ENCODE results near the gene PRPF40B.
A peak's percentile ranks its signal among the peaks of the same experiment; 100 is the strongest.

The PRPF40B gene

GRCh38 chr12:49667325-49668090, 44.1 kb downstream of the PRPF40B start:
- H3K27ac ChIP-seq (ENCODE audit: low read depth, low read length) = no peak overlapping the region
- no peak overlapping the region for H3K4me3 ChIP-seq (ENCODE audit: low read depth in 1 of 2, low read length in 2 of 2)
- H3K9me3 ChIP-seq (ENCODE audit: control insufficient read depth in 1 of 2, low read length in 2 of 2) = no peaks in the 10 kb centered on the region
- H3K27me3 ChIP-seq (ENCODE audit: control insufficient read depth in 1 of 2, insufficient read depth in 2 of 2, low read length in 2 of 2) = no peaks in the 10 kb centered on the region
- H3K36me3 ChIP-seq (ENCODE audit: control insufficient read depth in 1 of 2, insufficient read depth in 2 of 2, low read length in 2 of 2) = no peaks in the 10 kb centered on the region
- peaks cover 44 to 57% of the 10 kb centered on the region in 2 donors for H3K4me1 ChIP-seq (ENCODE audit: control insufficient read depth in 1 of 2, insufficient read depth in 2 of 2, low read length in 2 of 2)
- no peak overlapping the region for H3K9ac ChIP-seq (ENCODE audit: low read depth in 1 of 2, low read length in 2 of 2)

GRCh38 chr12:49669796-49670195, 46.4 kb downstream of the PRPF40B start:
- Histone ChIP-seq H3K9ac (ENCODE audit: low read depth in 1 of 2, low read length in 2 of 2) (no peak overlapping the region), H3K27ac (ENCODE audit: low read depth, low read length) (no peak overlapping the region), H3K9me3 (ENCODE audit: control insufficient read depth in 1 of 2, low read length in 2 of 2) (no peaks in the 10 kb centered on the region), H3K27me3 (ENCODE audit: control insufficient read depth in 1 of 2, insufficient read depth in 2 of 2, low read length in 2 of 2) (no peaks in the 10 kb centered on the region), H3K4me3 (ENCODE audit: low read depth in 1 of 2, low read length in 2 of 2) (no peak overlapping the region), H3K4me1 (ENCODE audit: control insufficient read depth in 1 of 2, insufficient read depth in 2 of 2, low read length in 2 of 2) (peaks cover 47 to 54% of the 10 kb centered on the region in 2 donors), H3K36me3 (ENCODE audit: control insufficient read depth in 1 of 2, insufficient read depth in 2 of 2, low read length in 2 of 2) (no peaks in the 10 kb centered on the region)

- no peaks in the 10 kb centered on the region for H3K27me3 ChIP-seq (ENCODE audit: control insufficient read depth in 1 of 2, insufficient read depth in 2 of 2, low read length in 2 of 2)
- H3K9me3 ChIP-seq (ENCODE audit: control insufficient read depth in 1 of 2, low read length in 2 of 2) = no peaks in the 10 kb centered on the region
- H3K36me3 ChIP-seq (ENCODE audit: control insufficient read depth in 1 of 2, insufficient read depth in 2 of 2, low read length in 2 of 2) = no peaks in the 10 kb centered on the region
- H3K4me1 ChIP-seq (ENCODE audit: control insufficient read depth in 1 of 2, insufficient read depth in 2 of 2, low read length in 2 of 2) = peaks cover 44 to 48% of the 10 kb centered on the region in 2 donors
- H3K9ac ChIP-seq (ENCODE audit: low read depth in 1 of 2, low read length in 2 of 2) = peak overlapping the region in 1 of 2 donors; percentile 1
- peak overlapping the region in 1 of 2 donors; percentile 23 for H3K4me3 ChIP-seq (ENCODE audit: low read depth in 1 of 2, low read length in 2 of 2)
- peak overlapping the region; percentile 53 for H3K27ac ChIP-seq (ENCODE audit: low read depth, low read length)
Measured at GRCh38 chr12:49671031-49671765, 47.8 kb downstream of the PRPF40B start.

- no peaks in the 10 kb centered on the region for H3K27me3 ChIP-seq (ENCODE audit: control insufficient read depth in 1 of 2, insufficient read depth in 2 of 2, low read length in 2 of 2)
- no peaks in the 10 kb centered on the region for H3K36me3 ChIP-seq (ENCODE audit: control insufficient read depth in 1 of 2, insufficient read depth in 2 of 2, low read length in 2 of 2)
- peak overlapping the region in 1 of 2 donors; percentile 10 for H3K9ac ChIP-seq (ENCODE audit: low read depth in 1 of 2, low read length in 2 of 2)
- H3K27ac ChIP-seq (ENCODE audit: low read depth, low read length) = peak overlapping the region; percentile 71
- peaks cover 44 to 48% of the 10 kb centered on the region in 2 donors for H3K4me1 ChIP-seq (ENCODE audit: control insufficient read depth in 1 of 2, insufficient read depth in 2 of 2, low read length in 2 of 2)
- peak overlapping the region in 1 of 2 donors; percentile 25 for H3K4me3 ChIP-seq (ENCODE audit: low read depth in 1 of 2, low read length in 2 of 2)
- H3K9me3 ChIP-seq (ENCODE audit: control insufficient read depth in 1 of 2, low read length in 2 of 2) = no peaks in the 10 kb centered on the region
Measured at GRCh38 chr12:49672301-49673217, 49.2 kb downstream of the PRPF40B start.

- Histone ChIP-seq H3K36me3 (ENCODE audit: control insufficient read depth in 1 of 2, insufficient read depth in 2 of 2, low read length in 2 of 2) (no peaks in the 10 kb centered on the region), H3K4me3 (ENCODE audit: low read depth in 1 of 2, low read length in 2 of 2) (peak overlapping the region in 1 of 2 donors; percentile 13), H3K4me1 (ENCODE audit: control insufficient read depth in 1 of 2, insufficient read depth in 2 of 2, low read length in 2 of 2) (peaks cover 44 to 48% of the 10 kb centered on the region in 2 donors), H3K9ac (ENCODE audit: low read depth in 1 of 2, low read length in 2 of 2) (peak overlapping the region; percentile 38 to 44), H3K27me3 (ENCODE audit: control insufficient read depth in 1 of 2, insufficient read depth in 2 of 2, low read length in 2 of 2) (no peaks in the 10 kb centered on the region), H3K9me3 (ENCODE audit: control insufficient read depth in 1 of 2, low read length in 2 of 2) (no peaks in the 10 kb centered on the region), H3K27ac (ENCODE audit: low read depth, low read length) (peak overlapping the region; percentile 76)
Measured at GRCh38 chr12:49673446-49674317, 50.3 kb downstream of the PRPF40B start.

GRCh38 chr12:49674318-49674981, 51.1 kb downstream of the PRPF40B start:
- peak overlapping the region in 1 of 2 donors; percentile 38 for H3K9ac ChIP-seq (ENCODE audit: low read depth in 1 of 2, low read length in 2 of 2)
- H3K27me3 ChIP-seq (ENCODE audit: control insufficient read depth in 1 of 2, insufficient read depth in 2 of 2, low read length in 2 of 2) = no peaks in the 10 kb centered on the region
- no peaks in the 10 kb centered on the region for H3K9me3 ChIP-seq (ENCODE audit: control insufficient read depth in 1 of 2, low read length in 2 of 2)
- no peak overlapping the region for H3K4me3 ChIP-seq (ENCODE audit: low read depth in 1 of 2, low read length in 2 of 2)
- H3K36me3 ChIP-seq (ENCODE audit: control insufficient read depth in 1 of 2, insufficient read depth in 2 of 2, low read length in 2 of 2) = no peaks in the 10 kb centered on the region
- H3K4me1 ChIP-seq (ENCODE audit: control insufficient read depth in 1 of 2, insufficient read depth in 2 of 2, low read length in 2 of 2) = peaks cover 44 to 48% of the 10 kb centered on the region in 2 donors
- H3K27ac ChIP-seq (ENCODE audit: low read depth, low read length) = peak overlapping the region; percentile 76

GRCh38 chr12:49675137-49675536, 51.8 kb downstream of the PRPF40B start:
- H3K4me3 ChIP-seq (ENCODE audit: low read depth in 1 of 2, low read length in 2 of 2) = no peak overlapping the region
- H3K4me1 ChIP-seq (ENCODE audit: control insufficient read depth in 1 of 2, insufficient read depth in 2 of 2, low read length in 2 of 2) = peaks cover 41 to 48% of the 10 kb centered on the region in 2 donors
- no peak overlapping the region for H3K9ac ChIP-seq (ENCODE audit: low read depth in 1 of 2, low read length in 2 of 2)
- H3K36me3 ChIP-seq (ENCODE audit: control insufficient read depth in 1 of 2, insufficient read depth in 2 of 2, low read length in 2 of 2) = no peaks in the 10 kb centered on the region
- no peaks in the 10 kb centered on the region for H3K27me3 ChIP-seq (ENCODE audit: control insufficient read depth in 1 of 2, insufficient read depth in 2 of 2, low read length in 2 of 2)
- no peak overlapping the region for H3K27ac ChIP-seq (ENCODE audit: low read depth, low read length)
- H3K9me3 ChIP-seq (ENCODE audit: control insufficient read depth in 1 of 2, low read length in 2 of 2) = no peaks in the 10 kb centered on the region

- Histone ChIP-seq H3K27ac (ENCODE audit: low read depth, low read length) (no peak overlapping the region), H3K9me3 (ENCODE audit: control insufficient read depth in 1 of 2, low read length in 2 of 2) (no peaks in the 10 kb centered on the region), H3K9ac (ENCODE audit: low read depth in 1 of 2, low read length in 2 of 2) (no peak overlapping the region), H3K4me1 (ENCODE audit: control insufficient read depth in 1 of 2, insufficient read depth in 2 of 2, low read length in 2 of 2) (peaks cover 8 to 16% of the 10 kb centered on the region in 2 donors), H3K4me3 (ENCODE audit: low read depth in 1 of 2, low read length in 2 of 2) (no peak overlapping the region), H3K36me3 (ENCODE audit: control insufficient read depth in 1 of 2, insufficient read depth in 2 of 2, low read length in 2 of 2) (no peaks in the 10 kb centered on the region), H3K27me3 (ENCODE audit: control insufficient read depth in 1 of 2, insufficient read depth in 2 of 2, low read length in 2 of 2) (no peaks in the 10 kb centered on the region)
Measured at GRCh38 chr12:49678711-49679110, 55.4 kb downstream of the PRPF40B start.

GRCh38 chr12:49680075-49680474, 56.7 kb downstream of the PRPF40B start:
- H3K27ac ChIP-seq (ENCODE audit: low read depth, low read length) = no peak overlapping the region
- no peak overlapping the region for H3K4me3 ChIP-seq (ENCODE audit: low read depth in 1 of 2, low read length in 2 of 2)
- no peak overlapping the region for H3K9ac ChIP-seq (ENCODE audit: low read depth in 1 of 2, low read length in 2 of 2)
- no peaks in the 10 kb centered on the region for H3K27me3 ChIP-seq (ENCODE audit: control insufficient read depth in 1 of 2, insufficient read depth in 2 of 2, low read length in 2 of 2)
- H3K4me1 ChIP-seq (ENCODE audit: control insufficient read depth in 1 of 2, insufficient read depth in 2 of 2, low read length in 2 of 2) = peaks cover 0 to 10% of the 10 kb centered on the region in 2 donors
- no peaks in the 10 kb centered on the region for H3K9me3 ChIP-seq (ENCODE audit: control insufficient read depth in 1 of 2, low read length in 2 of 2)
- H3K36me3 ChIP-seq (ENCODE audit: control insufficient read depth in 1 of 2, insufficient read depth in 2 of 2, low read length in 2 of 2) = no peaks in the 10 kb centered on the region

Data from duodenal mucosa (tissue), 2 donors.